ENCODE results near the gene FAM53A.

GRCh38 chr4:1708581-1708980 lies 24.5 kb upstream of the FAM53A start:
- TF ChIP-seq CTCF (conservative IDR thresholded peaks at IDR 0.05; ENCODE audit: low read depth, low read length) (no peak), CEBPB (IDR thresholded peaks at IDR 0.05; ENCODE audit: low read depth, low read length) (no peak), POLR2A (IDR thresholded peaks at IDR 0.05; ENCODE audit: low read depth, low read length) (no peak), MAFK (IDR thresholded peaks at IDR 0.05; ENCODE audit: low read depth, low read length) (no peak), RAD21 (IDR thresholded peaks at IDR 0.05; ENCODE audit: low read length) (no peak), MAZ (IDR thresholded peaks at IDR 0.05; ENCODE audit: borderline replicate concordance, low read depth, low read length) (no peak), MXI1 (IDR thresholded peaks at IDR 0.05; ENCODE audit: borderline replicate concordance, low read depth, low read length) (no peak), RCOR1 (IDR thresholded peaks at IDR 0.05; ENCODE audit: insufficient replicate concordance, low read length) (no peak), RFX5 (IDR thresholded peaks at IDR 0.05; ENCODE audit: low read depth, low read length) (no peak), CHD1 (IDR thresholded peaks at IDR 0.05; ENCODE audit: low read depth, low read length) (no peak), FOS (IDR thresholded peaks at IDR 0.05; ENCODE audit: low read depth, low read length) (no peak), SMC3 (IDR thresholded peaks at IDR 0.05; ENCODE audit: low read depth, low read length) (no peak), NFE2L2 (IDR thresholded peaks at IDR 0.05; ENCODE audit: low read depth, low read length) (no peak)
- TF ChIP-seq, protein P1, sequence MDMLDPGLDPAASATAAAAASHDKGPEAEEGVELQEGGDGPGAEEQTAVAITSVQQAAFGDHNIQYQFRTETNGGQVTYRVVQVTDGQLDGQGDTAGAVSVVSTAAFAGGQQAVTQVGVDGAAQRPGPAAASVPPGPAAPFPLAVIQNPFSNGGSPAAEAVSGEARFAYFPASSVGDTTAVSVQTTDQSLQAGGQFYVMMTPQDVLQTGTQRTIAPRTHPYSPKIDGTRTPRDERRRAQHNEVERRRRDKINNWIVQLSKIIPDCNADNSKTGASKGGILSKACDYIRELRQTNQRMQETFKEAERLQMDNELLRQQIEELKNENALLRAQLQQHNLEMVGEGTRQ (IDR thresholded peaks at IDR 0.05; ENCODE audit: low read depth, low read length) = no peak
